Measurements from ENCODE around the gene RASD1. TPM values are rescaled to one million over a fixed set of nuclear protein-coding genes. Genes with fewer than 3 reads are reported as not detected.
"Not testable (repeated sequence)": the region's sequence is repeated elsewhere in the genome, so short reads cannot be mapped to it uniquely, and the experiment has no call there.

Gene RASD1
- total RNA-seq, 1 experiment from 2014 or later = not detected

GRCh38 chr17:17469358-17469757, 26.8 kb downstream of the RASD1 start:
- DNase-seq (ENCODE audit: low read depth) = no peak

- no peak for DNase-seq (ENCODE audit: low read depth)
Measured at GRCh38 chr17:17468217-17469010, 27.8 kb downstream of the RASD1 start.

GRCh38 chr17:17467720-17468119, 28.5 kb downstream of the RASD1 start:
- DNase-seq (ENCODE audit: low read depth) = peak; percentile 50

GRCh38 chr17:17467016-17467415, 29.2 kb downstream of the RASD1 start:
- DNase-seq (ENCODE audit: low read depth) = no peak

GRCh38 chr17:17466511-17466910, 29.7 kb downstream of the RASD1 start:
- no peak for DNase-seq (ENCODE audit: low read depth)

GRCh38 chr17:17465878-17466277, 30.3 kb downstream of the RASD1 start:
- not testable (repeated sequence) for DNase-seq (ENCODE audit: low read depth)

GRCh38 chr17:17463821-17464220, 32.4 kb downstream of the RASD1 start:
- DNase-seq (ENCODE audit: low read depth) = no peak

- no peak for DNase-seq (ENCODE audit: low read depth)
Measured at GRCh38 chr17:17462048-17462824, 34.0 kb downstream of the RASD1 start.

- no peak for DNase-seq (ENCODE audit: low read depth)
Measured at GRCh38 chr17:17460038-17460437, 36.2 kb downstream of the RASD1 start.

- DNase-seq (ENCODE audit: low read depth) = no peak
Measured at GRCh38 chr17:17457680-17458079, 38.5 kb downstream of the RASD1 start.

GRCh38 chr17:17456251-17456650, 39.9 kb downstream of the RASD1 start:
- DNase-seq (ENCODE audit: low read depth) = no peak

- no peak for DNase-seq (ENCODE audit: low read depth)
Measured at GRCh38 chr17:17455173-17455572, 41.0 kb downstream of the RASD1 start.

GRCh38 chr17:17454700-17455099, 41.5 kb downstream of the RASD1 start:
- DNase-seq (ENCODE audit: low read depth) = not testable (repeated sequence)

- DNase-seq (ENCODE audit: low read depth) = no peak
Measured at GRCh38 chr17:17454276-17454675, 41.9 kb downstream of the RASD1 start.

- no peak for DNase-seq (ENCODE audit: low read depth)
Measured at GRCh38 chr17:17453088-17453487, 43.1 kb downstream of the RASD1 start.

- no peak for DNase-seq (ENCODE audit: low read depth)
Measured at GRCh38 chr17:17448723-17449122, 47.5 kb downstream of the RASD1 start.

- DNase-seq (ENCODE audit: low read depth) = no peak
Measured at GRCh38 chr17:17448076-17448475, 48.1 kb downstream of the RASD1 start.

GRCh38 chr17:17447264-17447663, 48.9 kb downstream of the RASD1 start:
- DNase-seq (ENCODE audit: low read depth) = no peak

GRCh38 chr17:17446666-17447155, 49.5 kb downstream of the RASD1 start:
- no peak for DNase-seq (ENCODE audit: low read depth)

GRCh38 chr17:17445925-17446665, 50.1 kb downstream of the RASD1 start:
- DNase-seq (ENCODE audit: low read depth) = peak; percentile 91

- no peak for DNase-seq (ENCODE audit: low read depth)
Measured at GRCh38 chr17:17445296-17445924, 50.8 kb downstream of the RASD1 start.
